Fibroblast of pulmonary artery (primary cell): Measurements from ENCODE around the gene SV2B.

ENCODE experiments used
- DNase-seq: peaks from one replicate; pipeline ENCODE4 v3.0.0-alpha.2; 2010; ENCODE audit warnings: low read depth
- H3K4me3 ChIP-seq: replicated peaks from 2 replicates; pipeline ENCODE4 v1.5.1; 2011; ENCODE audit warnings: low read depth, mild to moderate bottlenecking, control low read depth, low read length, moderate library complexity
- CTCF ChIP-seq: IDR thresholded peaks from 2 replicates; pipeline ENCODE4 v1.5.1; 2011; ENCODE audit warnings: mild to moderate bottlenecking, control low read depth, low read length, inconsistent platforms; ENCODE audit errors: missing control alignments

SV2B gene

DNA sequence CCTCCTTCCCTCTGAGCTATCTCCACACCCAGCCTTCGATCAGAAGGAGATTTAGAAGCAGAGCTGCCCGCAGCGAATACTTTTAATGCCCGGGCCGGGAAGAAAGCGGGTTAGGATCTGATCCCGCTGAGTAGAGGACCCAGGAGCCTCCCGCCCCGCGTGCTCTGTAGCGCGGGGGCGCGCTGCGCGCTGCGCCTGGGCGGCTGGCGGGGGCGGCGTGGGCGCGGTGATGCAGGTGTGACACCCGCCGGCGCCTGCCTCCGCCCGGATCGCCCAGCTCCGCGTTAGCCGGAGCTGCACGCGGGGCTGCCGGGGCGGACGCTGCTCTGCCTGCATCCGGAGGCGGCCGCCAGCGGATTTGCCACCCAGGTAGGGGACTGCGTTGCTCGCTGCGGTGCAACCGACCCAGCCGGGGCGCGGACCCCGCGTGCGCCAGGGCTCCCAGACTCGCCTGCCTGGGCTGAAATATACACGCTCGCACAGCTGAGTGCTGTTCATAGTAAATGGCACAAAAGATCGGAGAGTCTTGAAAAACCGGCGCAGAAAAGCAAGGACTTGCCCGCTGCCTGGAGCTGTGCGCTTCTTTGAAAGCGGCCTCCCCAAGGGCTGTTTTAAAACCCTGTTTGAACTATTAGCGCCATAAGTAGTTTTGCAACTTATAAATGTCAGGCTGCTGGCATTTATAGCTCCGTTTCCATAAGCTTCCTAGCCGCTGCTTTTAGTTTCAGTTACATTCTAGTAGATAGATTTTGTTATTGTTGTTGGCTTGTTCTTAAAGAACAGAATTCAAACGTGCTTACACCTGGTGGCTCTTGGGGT lies at the start of gene SV2B:
Gene SV2B, plus strand, starts transcription at position 263 of the 819 bp plus-strand sequence. CDS start 126,007 bp downstream, outside the sequence.
- peak within 1 kb of the TSS; percentile 46 for H3K4me3 ChIP-seq
- DNase-seq: peak; percentile 21
- no peak for TF ChIP-seq CTCF

- DNase-seq: no peak
- TF ChIP-seq CTCF: no peak
- no peak overlapping the region for H3K4me3 ChIP-seq
These were observed 48.8 kb upstream of the SV2B start for GRCh38 chr15:91051248-91051647.

- H3K4me3 ChIP-seq: no peak overlapping the region
- DNase-seq: no peak
- TF ChIP-seq CTCF: no peak
These were observed 45.2 kb upstream of the SV2B start for GRCh38 chr15:91054816-91055215.

DNA sequence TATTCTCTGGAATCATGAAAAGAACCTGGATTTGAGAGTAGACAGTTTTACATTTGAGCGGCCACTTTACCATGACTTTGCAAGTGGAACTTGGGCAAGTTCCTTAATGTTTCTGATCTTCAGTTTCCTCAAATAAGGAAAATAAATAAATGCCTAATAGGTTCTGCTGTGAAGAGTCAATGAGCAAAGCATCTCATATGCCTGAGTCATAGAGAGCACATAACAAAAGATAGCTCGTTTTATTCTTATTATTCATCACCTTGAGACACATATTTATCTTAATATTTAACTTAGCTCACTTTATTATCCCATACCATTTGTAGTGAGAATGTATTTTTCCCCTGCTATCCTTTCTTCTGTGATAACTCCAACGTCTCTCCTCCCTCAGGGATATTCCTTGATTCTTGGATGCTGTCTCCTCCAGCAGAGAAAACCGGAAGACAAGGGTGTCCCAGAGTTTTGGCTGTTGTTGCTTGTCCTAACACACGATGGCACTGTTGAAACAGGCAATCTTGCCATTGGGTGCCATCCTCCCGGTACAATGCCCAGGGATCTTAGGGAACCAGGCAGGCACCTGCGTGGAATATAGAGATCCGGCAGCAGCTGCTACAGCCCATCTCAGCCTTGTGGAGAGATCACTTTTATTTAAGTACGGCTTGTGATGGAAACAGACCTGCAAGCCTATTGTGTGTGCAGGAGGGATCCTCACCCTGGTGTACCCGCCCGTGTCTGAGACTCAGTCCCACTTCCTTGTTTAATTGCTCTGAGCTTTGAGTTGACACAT lies 44.3 kb upstream of the SV2B start:
- H3K4me3 ChIP-seq: no peak overlapping the region
- peak; percentile 72 for DNase-seq
- peak; percentile 88 for TF ChIP-seq CTCF

GRCh38 chr15:91061230-91061629 lies 38.8 kb upstream of the SV2B start:
- DNase-seq: no peak
- no peak overlapping the region for H3K4me3 ChIP-seq
- TF ChIP-seq CTCF: no peak

GRCh38 chr15:91061997-91062396 lies 38.1 kb upstream of the SV2B start:
- DNase-seq: no peak
- TF ChIP-seq CTCF: no peak
- no peak overlapping the region for H3K4me3 ChIP-seq

DNA sequence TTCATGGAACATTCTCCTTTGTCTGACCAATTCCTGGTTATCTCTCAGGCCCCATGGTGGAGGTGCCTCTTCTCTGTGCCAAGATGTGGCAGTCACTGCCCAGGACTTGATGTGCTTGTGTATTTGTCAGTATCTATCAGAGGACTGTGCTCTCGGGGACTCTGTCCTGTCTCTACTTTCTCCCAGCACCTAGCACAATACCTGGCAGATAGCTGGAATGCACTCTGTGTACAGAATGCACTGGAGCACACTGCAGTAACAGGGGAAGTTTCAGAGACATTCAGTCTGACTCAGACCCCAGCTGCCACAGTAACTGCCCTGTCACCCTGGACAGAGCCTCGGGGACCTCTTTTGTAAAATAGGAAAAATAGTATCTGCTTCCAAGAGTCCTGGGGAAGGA lies 34.6 kb upstream of the SV2B start:
- TF ChIP-seq CTCF: no peak
- no peak for DNase-seq
- H3K4me3 ChIP-seq: no peak overlapping the region
